Body of pancreas (tissue), 4 donors: ENCODE results near the gene CCDC170.

ENCODE experiments used
- CTCF ChIP-seq, 7 experiments: fragments of 450-650 bp in 4 of 7; fragments of 200-600 bp in 3 of 7; sonication (generic) in 3 of 7; IDR thresholded peaks; one replicate each; pipeline ENCODE4 v1.5.1; 2016 to 2019; ENCODE audit warnings: antibody characterized with exemption in 7 of 7
- POLR2A ChIP-seq, 3 donors: fragments of 450-650 bp; IDR thresholded peaks; one replicate each; pipeline ENCODE4 v1.6.1; 2016; ENCODE audit warnings: antibody characterized with exemption in 3 of 3, mild to moderate bottlenecking in 2 of 3

GRCh38 chr6:151499551-151499950 is 5.7 kb downstream of the CCDC170 start:
- TF ChIP-seq POLR2A (IDR thresholded peaks at IDR 0.05) (no peak), CTCF (IDR thresholded peaks at IDR 0.05) (no peak)
